AG04449 (cell line): ENCODE data around the gene ARHGAP11A.
A peak's percentile ranks its signal among the peaks of the same experiment; 100 is the strongest.

Experiments
- CTCF ChIA-PET: fragments of 350-600 bp; formaldehyde crosslinking; extraction: SDS; loops from one replicate; lab custom pipeline; 2021; ENCODE audit warnings: antibody characterized with exemption; lab: Yijun Ruan, JAX
- POLR2A ChIA-PET: fragments of 400-600, 350-600 bp; formaldehyde crosslinking; extraction: SDS; loops from one replicate; lab custom pipeline; 2020; ENCODE audit warnings: antibody characterized with exemption, inconsistent platforms; lab: Yijun Ruan, JAX
- DNase-seq: peaks from one replicate; pipeline ENCODE4 v3.0.0-alpha.2; 2010; ENCODE audit warnings: low read depth, low spot score
- H3K4me3 ChIP-seq: 2 replicates; pipeline ENCODE4 v1.5.1; 2011; ENCODE audit warnings: low read depth, mild to moderate bottlenecking, control low read depth, low read length
- TF ChIP-seq, protein P1 (sequence below): IDR thresholded peaks from one replicate; pipeline ENCODE4 v1.5.1; 2011; ENCODE audit warnings: mild to moderate bottlenecking, moderate library complexity, low read length, control low read depth, inconsistent platforms; ENCODE audit not compliant: insufficient read depth; ENCODE audit errors: missing control alignments

ARHGAP11A gene

DNA sequence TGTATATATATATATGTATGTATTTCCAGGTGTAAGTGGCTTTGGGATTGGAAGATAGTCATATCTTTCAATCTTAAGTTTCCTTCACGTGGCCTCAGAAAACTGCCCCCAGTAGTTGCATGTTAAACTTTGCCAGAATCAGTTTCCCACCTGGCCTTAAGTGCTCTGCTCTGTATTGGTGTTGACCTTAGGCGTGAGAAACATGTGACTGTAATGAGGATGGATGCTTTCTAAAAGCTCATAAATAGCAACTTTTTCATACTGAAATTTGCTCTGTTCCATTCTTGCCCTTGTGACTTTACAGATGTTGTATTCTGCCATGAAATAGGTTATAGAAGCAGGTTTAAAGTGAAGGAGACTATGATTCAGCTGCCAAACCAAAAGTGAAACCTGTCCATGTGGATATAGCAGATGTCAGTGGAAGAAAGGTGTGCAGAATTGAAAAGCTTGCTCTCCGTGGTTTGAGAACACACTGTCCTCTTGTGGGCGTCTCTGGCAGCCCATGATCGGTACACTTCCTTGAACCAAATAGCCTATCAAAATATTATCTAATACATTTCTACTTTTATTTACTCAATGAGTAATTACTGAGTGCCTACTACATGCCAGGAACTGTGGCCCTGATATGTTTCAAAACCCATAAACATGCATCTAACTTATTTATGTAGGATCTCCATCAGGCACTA is 42.0 kb downstream of the ARHGAP11A start:
- no peak for DNase-seq
- ChIA-PET CTCF (interaction anchor here (0.6 to 4.4 kb wide), 9 partner anchors 7 to 364 kb away, joined by 3 to 48 read pairs (median 4); no protein-coding TSS in a partner anchor), POLR2A (interaction anchor here (1.2 kb wide), 1 partner anchor 64 kb away, joined by 3 read pairs; no protein-coding TSS in a partner anchor)
- TF ChIP-seq, protein P1, sequence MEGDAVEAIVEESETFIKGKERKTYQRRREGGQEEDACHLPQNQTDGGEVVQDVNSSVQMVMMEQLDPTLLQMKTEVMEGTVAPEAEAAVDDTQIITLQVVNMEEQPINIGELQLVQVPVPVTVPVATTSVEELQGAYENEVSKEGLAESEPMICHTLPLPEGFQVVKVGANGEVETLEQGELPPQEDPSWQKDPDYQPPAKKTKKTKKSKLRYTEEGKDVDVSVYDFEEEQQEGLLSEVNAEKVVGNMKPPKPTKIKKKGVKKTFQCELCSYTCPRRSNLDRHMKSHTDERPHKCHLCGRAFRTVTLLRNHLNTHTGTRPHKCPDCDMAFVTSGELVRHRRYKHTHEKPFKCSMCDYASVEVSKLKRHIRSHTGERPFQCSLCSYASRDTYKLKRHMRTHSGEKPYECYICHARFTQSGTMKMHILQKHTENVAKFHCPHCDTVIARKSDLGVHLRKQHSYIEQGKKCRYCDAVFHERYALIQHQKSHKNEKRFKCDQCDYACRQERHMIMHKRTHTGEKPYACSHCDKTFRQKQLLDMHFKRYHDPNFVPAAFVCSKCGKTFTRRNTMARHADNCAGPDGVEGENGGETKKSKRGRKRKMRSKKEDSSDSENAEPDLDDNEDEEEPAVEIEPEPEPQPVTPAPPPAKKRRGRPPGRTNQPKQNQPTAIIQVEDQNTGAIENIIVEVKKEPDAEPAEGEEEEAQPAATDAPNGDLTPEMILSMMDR, result no peak
- no peak overlapping the region for H3K4me3 ChIP-seq

DNA sequence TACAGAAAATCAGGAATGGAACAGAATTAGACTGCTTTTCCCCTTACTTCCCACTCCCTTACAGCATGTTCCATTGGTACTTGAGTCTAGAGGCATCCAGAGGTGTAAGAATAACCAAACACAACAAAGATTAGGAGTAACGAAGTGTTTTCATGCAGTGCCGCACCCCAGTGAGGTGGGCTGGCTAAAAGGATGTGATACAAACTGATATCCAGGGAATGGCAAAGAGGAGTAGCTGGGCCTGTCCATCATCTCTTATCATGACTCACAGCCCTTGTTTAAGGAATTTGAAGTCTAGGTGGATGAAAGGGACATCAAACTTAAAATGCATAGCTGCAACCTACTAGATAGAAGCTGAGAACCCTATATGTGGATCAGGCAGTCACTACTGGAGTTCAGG is 42.6 kb downstream of the ARHGAP11A start:
- DNase-seq, result no peak
- CTCF ChIA-PET, result interaction anchor here (0.8 to 6.5 kb wide), 9 partner anchors 8 to 474 kb away, joined by 3 to 113 read pairs (median 3); no protein-coding TSS in a partner anchor
- no peak overlapping the region for H3K4me3 ChIP-seq
- TF ChIP-seq, protein P1, result no peak
- POLR2A ChIA-PET, result interaction anchor here (0.8 kb wide), 1 partner anchor 61 kb away, joined by 3 read pairs; no protein-coding TSS in a partner anchor

DNA sequence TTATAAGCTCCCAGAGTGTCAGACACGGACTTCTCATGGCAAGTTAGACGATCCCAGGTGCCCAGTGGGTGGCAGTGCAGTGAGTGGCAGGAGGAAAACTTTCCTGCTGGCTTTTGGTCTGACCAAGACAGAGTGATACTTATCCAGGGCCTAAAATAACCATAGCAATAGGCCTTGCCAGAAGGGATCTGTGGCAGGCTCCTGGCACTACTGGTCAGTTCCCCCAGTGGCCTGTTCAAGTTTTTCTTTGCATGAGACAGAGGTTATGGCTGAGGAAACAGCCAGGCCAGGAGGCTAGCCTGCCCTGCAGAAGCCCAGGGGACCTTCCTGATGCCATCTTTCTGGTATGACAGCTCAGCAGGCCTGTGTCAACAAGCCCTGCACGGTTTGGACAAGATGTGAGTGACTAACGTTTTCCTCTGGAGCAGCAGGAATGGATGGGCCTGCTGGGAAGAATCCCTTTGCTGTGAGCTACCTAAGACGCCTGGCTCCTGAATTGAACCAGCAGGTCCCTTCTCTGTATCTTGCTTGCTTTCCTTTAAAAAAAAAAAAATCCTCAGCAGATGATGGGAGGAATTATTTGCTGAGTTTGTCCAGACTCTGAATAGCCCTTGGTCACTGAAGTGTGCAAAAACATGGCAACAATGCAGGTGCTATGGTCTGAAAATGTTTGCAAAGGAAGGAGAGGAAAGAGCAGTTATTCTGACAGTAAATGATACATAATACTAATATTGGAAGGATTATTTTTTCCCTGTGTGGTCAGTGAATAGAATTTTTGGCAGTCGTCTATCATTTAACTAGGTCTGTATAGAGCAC is 44.2 kb downstream of the ARHGAP11A start:
- ChIA-PET CTCF (interaction anchor here (1.0 to 6.5 kb wide), 12 partner anchors 10 to 474 kb away, joined by 3 to 113 read pairs (median 4); no protein-coding TSS in a partner anchor), POLR2A (interaction anchor here (0.6 to 1.2 kb wide), 7 partner anchors 23 to 209 kb away, joined by 3 to 5 read pairs (median 3); no protein-coding TSS in a partner anchor)
- peak; percentile 69 for DNase-seq
- TF ChIP-seq, protein P1, result no peak
- H3K4me3 ChIP-seq, result no peak overlapping the region

DNA sequence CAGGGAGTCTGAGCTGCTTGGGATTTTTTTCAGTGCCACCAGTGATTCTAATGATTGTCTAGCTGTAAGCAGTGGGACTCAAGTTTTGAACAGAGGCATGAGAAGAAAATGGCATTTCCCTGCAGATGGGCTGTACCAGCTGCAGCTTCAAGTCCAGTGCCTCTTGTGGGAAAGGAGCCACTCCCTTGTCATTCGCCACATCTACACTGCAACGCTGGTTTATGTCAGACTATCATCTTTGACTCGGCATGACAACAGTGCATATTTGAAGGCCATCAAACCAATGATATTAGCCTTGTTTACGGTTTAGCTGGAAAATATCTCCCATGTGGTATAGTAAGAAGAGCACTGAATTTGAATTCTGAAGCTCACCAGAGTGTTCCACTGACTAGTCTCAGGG is 48.4 kb downstream of the ARHGAP11A start:
- H3K4me3 ChIP-seq, result no peak overlapping the region
- TF ChIP-seq, protein P1, result no peak
- ChIA-PET CTCF (interaction anchor here (0.9 to 6.5 kb wide), 32 partner anchors 8 to 468 kb away, joined by 3 to 113 read pairs (median 12); no protein-coding TSS in a partner anchor), POLR2A (interaction anchor here (1.1 to 1.4 kb wide), 2 partner anchors 55 to 77 kb away, joined by 3 to 4 read pairs; no protein-coding TSS in a partner anchor)
- no peak for DNase-seq

DNA sequence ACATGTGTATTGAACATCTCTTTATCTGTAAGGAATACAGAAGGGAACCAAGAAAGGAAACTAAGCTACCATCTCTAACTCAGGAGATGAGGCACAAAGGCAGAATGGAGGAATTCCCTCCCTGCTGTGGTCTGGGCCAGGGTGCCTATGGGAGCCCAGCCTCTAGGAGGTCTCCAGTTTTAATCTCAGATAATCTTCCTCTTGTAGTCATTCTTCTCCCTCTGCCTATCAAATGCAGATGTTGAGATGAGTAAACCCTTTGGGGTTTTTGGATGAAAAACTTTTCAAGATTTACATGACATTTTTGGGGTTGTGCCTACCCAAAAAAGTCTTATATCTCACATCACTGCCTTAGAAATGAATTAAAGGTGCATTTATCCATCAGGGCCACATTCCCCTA is 49.5 kb downstream of the ARHGAP11A start:
- no peak for DNase-seq
- TF ChIP-seq, protein P1, result no peak
- H3K4me3 ChIP-seq, result no peak overlapping the region
- ChIA-PET POLR2A (interaction anchor here (1.0 to 1.7 kb wide), 3 partner anchors 54 to 58 kb away, joined by 3 to 5 read pairs (median 5); no protein-coding TSS in a partner anchor), CTCF (interaction anchor here (0.7 to 5.1 kb wide), 12 partner anchors 12 to 468 kb away, joined by 3 to 68 read pairs (median 3); no protein-coding TSS in a partner anchor)
